ENCODE results near the gene BCL2L12.
"Not testable (repeated sequence)": the region's sequence is repeated elsewhere in the genome, so short reads cannot be mapped to it uniquely, and the experiment has no call there.

BCL2L12 gene

DNA sequence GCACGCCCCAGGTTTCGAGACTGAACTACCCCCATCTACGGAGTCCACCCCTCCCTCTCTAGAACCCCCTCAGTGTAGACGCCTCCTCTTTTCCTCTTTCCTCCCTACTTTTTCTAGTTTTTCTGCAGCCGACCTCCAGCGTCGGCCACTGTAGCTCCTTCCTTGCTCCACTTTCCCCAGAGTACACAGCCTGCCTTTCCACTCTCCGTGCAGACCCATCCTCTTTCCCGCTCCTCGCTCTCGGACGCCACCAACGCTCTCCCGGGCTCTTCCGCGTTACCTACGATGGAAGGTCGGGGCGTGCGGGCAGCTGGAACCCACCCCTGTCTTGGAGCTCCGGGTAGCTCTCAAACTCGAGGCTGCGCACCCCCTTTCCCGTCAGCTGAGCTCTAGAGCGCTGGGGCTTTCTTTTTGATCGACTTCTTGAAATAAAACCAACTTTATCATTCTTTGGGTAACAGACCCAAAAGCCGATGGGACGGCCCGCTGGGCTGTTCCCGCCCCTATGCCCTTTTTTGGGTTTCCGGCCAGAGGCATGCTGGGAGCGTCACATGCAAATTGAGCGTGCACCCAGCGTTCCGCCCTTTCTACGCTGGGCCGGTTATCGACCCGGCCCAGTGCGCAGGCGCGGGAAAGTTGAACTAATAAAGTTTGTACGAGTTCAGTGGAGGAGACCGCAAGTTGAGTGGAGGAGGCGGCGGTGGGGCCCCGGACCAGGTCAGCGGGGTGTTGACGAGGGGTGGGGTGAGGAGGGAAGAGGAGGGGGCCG lies at the start of gene BCL2L12, which contains the start of gene IRF3:
TSS of gene BCL2L12 (plus strand) at position 583 of the 769 bp plus-strand sequence. CDS start 760 bp downstream, outside the sequence.
TSS of gene IRF3 (minus strand) at position 507 of the 769 bp plus-strand sequence. CDS start 1,019 bp downstream, outside the sequence.
- peak; percentile 97 for DNase-seq (ENCODE audit: low read depth)

- no peak for DNase-seq (ENCODE audit: low read depth)
Measured at GRCh38 chr19:49616532-49616931, 49.2 kb upstream of the BCL2L12 start.

DNA sequence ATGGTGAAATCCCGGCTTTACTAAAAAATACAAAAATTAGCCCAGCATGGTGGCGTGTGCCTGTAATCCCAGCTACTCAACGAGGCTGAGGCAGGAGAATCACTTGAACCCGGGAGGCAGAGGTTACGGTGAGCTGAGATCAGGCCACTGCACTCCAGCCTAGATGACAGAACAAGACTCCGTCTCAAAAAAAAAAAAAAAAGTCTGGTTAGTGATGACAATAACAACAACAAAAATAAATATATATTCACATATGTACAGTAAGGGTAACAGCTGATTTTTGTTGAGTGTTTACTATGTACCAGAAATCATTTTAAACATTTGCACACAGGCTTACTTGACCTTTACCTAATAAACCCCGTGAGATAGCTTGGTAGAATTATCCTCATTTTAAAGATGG lies 48.8 kb upstream of the BCL2L12 start:
- no peak for DNase-seq (ENCODE audit: low read depth)

DNA sequence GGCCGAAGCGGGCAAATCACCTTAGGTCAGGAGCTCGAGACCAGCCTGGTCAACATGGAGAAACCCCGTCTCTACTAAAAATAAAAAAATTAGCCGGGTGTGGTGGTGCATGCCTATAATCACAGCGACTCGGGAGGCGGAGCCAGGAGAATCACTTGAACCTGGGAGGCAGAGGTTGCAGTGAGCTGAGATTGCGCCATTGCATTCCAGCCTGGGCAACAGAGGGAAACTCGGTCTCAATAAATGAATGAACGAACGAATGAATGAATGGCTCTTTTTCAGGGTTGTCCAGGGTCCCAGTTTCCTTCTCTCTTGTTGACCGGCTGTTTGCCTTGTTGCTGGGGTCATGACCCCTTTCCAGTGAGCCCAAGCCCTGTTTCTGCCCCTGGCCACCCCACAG lies 47.9 kb upstream of the BCL2L12 start:
- not testable (repeated sequence) for DNase-seq (ENCODE audit: low read depth)

GRCh38 chr19:49624967-49625910 lies 40.5 kb upstream of the BCL2L12 start:
- no peak for DNase-seq (ENCODE audit: low read depth)

DNA sequence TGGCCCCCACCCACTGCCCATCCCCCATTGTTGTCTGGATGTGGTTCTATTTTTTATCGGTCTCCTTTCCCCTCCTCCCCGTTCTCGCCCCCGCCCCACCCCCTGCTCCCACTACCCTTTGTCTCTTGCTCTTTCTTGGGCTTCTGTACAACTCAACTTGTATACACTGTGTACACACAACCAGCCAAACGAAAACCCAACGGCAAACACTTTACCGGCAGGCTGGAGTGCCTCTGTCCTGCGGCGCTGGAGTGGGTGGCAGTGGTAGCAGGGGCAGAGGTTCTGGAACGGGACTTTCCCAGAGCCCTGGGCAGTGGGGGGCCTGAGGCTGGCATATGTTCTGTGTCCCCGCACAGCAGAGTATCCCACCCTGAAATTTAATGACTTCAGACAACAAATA lies 39.5 kb upstream of the BCL2L12 start:
- DNase-seq (ENCODE audit: low read depth), result no peak

- DNase-seq (ENCODE audit: low read depth), result no peak
Measured at GRCh38 chr19:49629659-49630058, 36.1 kb upstream of the BCL2L12 start.

GRCh38 chr19:49631014-49631588 lies 34.6 kb upstream of the BCL2L12 start:
- DNase-seq (ENCODE audit: low read depth), result no peak

- no peak for DNase-seq (ENCODE audit: low read depth)
Measured at GRCh38 chr19:49631610-49632192, 34.0 kb upstream of the BCL2L12 start.

GRCh38 chr19:49632576-49632975 lies 33.2 kb upstream of the BCL2L12 start:
- no peak for DNase-seq (ENCODE audit: low read depth)

GRCh38 chr19:49633273-49633672 lies 32.5 kb upstream of the BCL2L12 start:
- not testable (repeated sequence) for DNase-seq (ENCODE audit: low read depth)

DNA sequence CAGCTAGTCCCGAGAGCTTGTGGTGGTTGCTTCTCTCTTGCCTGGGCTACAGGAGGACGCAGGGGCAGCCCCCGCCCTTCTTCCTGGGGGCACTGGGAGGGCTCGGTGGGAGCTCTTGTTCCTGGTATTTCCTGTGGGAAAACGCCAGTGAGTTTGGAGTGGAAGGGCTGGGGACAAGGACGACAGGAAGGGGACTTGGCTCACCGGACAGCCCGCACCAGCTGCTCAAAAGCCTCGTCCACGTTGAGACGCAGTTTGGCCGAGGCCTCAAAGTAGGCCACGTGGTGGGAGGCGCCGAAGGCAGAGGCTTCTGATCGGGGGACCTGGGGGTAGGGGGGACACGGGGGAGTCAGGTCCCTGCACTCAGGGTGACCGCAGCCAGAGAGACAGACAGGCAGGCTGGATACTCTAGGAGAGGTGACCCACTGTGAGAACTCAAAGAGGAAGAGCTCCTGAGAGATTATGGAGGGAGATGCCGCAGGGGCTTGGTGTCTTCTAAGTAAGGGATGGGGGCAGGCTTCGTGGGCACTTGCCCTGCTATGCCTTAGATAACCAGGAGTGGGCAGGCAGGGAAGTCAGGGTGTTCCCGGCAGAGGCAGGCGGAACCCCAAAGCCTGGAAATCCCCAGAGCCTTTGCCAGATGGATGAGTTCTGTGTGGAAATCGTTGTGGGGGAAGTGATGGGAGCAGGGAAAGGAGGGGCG lies 30.1 kb upstream of the BCL2L12 start:
- DNase-seq (ENCODE audit: low read depth), result no peak

DNA sequence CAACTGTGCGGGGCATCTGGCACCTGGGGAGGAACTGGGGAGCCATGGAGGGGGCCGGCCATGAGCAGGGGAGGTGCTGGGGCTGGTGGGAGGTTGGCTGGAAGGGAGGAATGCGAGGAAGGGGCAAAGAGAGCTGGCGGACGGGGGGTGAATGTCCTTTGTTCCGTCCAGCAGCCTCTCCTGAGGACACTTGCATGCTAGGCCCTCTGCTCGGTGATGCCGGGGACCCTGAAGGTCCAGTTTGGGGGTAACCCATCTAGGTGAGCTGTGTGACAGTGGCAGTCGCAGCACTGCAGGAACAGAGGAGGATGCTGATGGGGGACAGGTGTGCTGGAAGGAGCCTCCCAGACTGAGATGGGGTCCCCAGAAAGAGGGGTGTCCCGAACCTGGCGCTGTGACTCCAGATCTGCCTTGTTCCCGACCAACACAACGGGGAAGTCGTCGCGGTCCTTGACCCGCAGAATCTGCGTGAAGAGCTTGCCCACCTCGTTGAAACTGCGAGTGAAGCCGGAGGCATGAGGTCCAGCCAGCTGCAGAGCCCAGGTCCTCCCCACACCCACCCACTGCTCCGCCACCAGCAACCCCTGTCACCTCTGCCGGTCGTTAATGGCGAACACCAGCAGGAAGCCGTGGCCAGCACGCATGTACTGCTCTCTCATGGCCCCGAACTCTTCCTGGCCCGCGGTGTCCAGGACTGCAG lies 29.4 kb upstream of the BCL2L12 start:
- no peak for DNase-seq (ENCODE audit: low read depth)

GRCh38 chr19:49637821-49638738 lies 27.7 kb upstream of the BCL2L12 start:
- DNase-seq (ENCODE audit: low read depth), result no peak

DNA sequence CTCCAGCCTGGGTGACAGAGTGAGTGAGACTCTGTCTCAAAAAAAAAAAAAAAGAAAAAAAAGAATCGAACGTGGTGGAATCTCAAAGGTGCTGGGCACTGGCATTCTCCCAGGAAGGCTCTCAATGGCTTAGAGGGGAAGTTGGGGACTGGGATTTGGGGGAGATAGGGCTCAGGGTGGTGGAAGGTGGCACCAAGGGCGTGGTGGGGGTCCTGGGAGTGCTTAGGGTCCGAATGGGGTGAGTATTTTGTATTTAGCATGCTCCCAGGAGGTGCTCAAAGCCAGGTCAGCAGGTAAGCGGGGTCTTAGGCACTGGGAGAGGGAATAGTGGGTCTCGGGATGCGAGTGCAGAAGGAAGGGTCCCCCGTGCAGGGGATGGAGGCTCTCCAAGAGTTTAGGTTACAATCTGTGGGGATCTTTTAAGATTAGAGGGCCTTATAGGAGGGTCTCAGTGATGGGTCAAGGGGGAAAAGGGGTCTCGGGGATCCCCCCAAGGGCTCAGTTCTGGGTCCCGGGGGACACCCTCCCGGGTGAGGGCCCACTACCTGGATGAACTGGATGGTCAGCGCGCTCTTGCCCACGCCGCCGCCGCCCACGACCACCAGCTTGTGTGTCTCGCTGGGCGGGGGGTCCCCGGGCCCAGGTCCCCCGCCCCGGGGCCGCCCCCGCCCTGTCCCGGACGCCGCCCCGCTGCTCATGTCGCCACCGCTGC lies 26.2 kb upstream of the BCL2L12 start:
- no peak for DNase-seq (ENCODE audit: low read depth)

GRCh38 chr19:49640113-49640898 lies 25.4 kb upstream of the BCL2L12 start, which contains the start of gene RRAS:
RRAS (minus strand) TSS chr19:49640143; CDS start chr19:49640098, 45 bp downstream.
- peak; percentile 99 for DNase-seq (ENCODE audit: low read depth)

- peak; percentile 100 for DNase-seq (ENCODE audit: low read depth)
Measured at GRCh38 chr19:49641688-49642491, 23.8 kb upstream of the BCL2L12 start, which contains the start of gene SCAF1. SCAF1 (plus strand) TSS chr19:49642209; CDS start chr19:49645027, 2,818 bp downstream.
